Measurements from ENCODE around the gene FDPS. TPM values are rescaled to one million over a fixed set of nuclear protein-coding genes. Genes with fewer than 3 reads are reported as not detected.

FDPS gene
- total and polyA plus RNA-seq, 2 experiments from 2014 or later = 287 to 366 TPM

- H3K9me3 Mint-ChIP-seq = peaks cover 4% of the 10 kb centered on the region; the same call in 1 of the 3 replicates
- peak overlapping the region; percentile 89 for H3K4me3 ChIP-seq
- peaks cover 18% of the 10 kb centered on the region for H3F3A ChIP-seq (replicated peaks; ENCODE audit: low read depth)
- no peak overlapping the region for H3K27ac ChIP-seq (ENCODE audit: low read depth)
- peaks cover 15% of the 10 kb centered on the region for H3K27me3 Mint-ChIP-seq (ENCODE audit: insufficient read depth, low read depth, poor library complexity)
- DNase-seq (ENCODE audit: low spot score) (peak; percentile 99), ATAC-seq (peak; percentile 77)
- H3K4me3 Mint-ChIP-seq = peak overlapping the region; percentile 73
- H3K36me3 Mint-ChIP-seq (ENCODE audit: low read depth) = peaks cover 3% of the 10 kb centered on the region; the same call in 2 of the 3 replicates
- TF ChIP-seq, protein P1, sequence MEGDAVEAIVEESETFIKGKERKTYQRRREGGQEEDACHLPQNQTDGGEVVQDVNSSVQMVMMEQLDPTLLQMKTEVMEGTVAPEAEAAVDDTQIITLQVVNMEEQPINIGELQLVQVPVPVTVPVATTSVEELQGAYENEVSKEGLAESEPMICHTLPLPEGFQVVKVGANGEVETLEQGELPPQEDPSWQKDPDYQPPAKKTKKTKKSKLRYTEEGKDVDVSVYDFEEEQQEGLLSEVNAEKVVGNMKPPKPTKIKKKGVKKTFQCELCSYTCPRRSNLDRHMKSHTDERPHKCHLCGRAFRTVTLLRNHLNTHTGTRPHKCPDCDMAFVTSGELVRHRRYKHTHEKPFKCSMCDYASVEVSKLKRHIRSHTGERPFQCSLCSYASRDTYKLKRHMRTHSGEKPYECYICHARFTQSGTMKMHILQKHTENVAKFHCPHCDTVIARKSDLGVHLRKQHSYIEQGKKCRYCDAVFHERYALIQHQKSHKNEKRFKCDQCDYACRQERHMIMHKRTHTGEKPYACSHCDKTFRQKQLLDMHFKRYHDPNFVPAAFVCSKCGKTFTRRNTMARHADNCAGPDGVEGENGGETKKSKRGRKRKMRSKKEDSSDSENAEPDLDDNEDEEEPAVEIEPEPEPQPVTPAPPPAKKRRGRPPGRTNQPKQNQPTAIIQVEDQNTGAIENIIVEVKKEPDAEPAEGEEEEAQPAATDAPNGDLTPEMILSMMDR (conservative IDR thresholded peaks at IDR 0.05; ENCODE audit: low read depth in 2 of 2) = peak; percentile 55 to 81
- no peak for TF ChIP-seq CREB1 (CRISPR knock-in tag; IDR thresholded peaks at IDR 0.05; ENCODE audit: low read depth)
- TF ChIP-seq, protein P2, sequence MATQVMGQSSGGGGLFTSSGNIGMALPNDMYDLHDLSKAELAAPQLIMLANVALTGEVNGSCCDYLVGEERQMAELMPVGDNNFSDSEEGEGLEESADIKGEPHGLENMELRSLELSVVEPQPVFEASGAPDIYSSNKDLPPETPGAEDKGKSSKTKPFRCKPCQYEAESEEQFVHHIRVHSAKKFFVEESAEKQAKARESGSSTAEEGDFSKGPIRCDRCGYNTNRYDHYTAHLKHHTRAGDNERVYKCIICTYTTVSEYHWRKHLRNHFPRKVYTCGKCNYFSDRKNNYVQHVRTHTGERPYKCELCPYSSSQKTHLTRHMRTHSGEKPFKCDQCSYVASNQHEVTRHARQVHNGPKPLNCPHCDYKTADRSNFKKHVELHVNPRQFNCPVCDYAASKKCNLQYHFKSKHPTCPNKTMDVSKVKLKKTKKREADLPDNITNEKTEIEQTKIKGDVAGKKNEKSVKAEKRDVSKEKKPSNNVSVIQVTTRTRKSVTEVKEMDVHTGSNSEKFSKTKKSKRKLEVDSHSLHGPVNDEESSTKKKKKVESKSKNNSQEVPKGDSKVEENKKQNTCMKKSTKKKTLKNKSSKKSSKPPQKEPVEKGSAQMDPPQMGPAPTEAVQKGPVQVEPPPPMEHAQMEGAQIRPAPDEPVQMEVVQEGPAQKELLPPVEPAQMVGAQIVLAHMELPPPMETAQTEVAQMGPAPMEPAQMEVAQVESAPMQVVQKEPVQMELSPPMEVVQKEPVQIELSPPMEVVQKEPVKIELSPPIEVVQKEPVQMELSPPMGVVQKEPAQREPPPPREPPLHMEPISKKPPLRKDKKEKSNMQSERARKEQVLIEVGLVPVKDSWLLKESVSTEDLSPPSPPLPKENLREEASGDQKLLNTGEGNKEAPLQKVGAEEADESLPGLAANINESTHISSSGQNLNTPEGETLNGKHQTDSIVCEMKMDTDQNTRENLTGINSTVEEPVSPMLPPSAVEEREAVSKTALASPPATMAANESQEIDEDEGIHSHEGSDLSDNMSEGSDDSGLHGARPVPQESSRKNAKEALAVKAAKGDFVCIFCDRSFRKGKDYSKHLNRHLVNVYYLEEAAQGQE (IDR thresholded peaks at IDR 0.05; ENCODE audit: unreplicated experiment) = peak; percentile 95
- no peaks in the 10 kb centered on the region for H3K9me2 ChIP-seq (ENCODE audit: insufficient read depth)
- 0 out of 2 replicates have a peak overlapping the region, but pooled peaks have one; percentile 53 for H2AFZ ChIP-seq
- peaks cover 28% of the 10 kb centered on the region for H3K4me1 Mint-ChIP-seq
- no peak overlapping the region for H3K27ac Mint-ChIP-seq
- H3K36me3 ChIP-seq (ENCODE audit: insufficient read depth) = no peaks in the 10 kb centered on the region
- H3K4me1 ChIP-seq (ENCODE audit: insufficient read depth) = peaks cover 29% of the 10 kb centered on the region
- H3K27me3 ChIP-seq (ENCODE audit: insufficient read depth) = no peaks in the 10 kb centered on the region
- peak overlapping the region; percentile 96 for H3K4me2 ChIP-seq
- no peaks in the 10 kb centered on the region for H3K79me2 ChIP-seq (replicated peaks; ENCODE audit: insufficient read depth)
- H4K20me1 ChIP-seq (replicated peaks; ENCODE audit: insufficient read depth) = no peaks in the 10 kb centered on the region
Measured at GRCh38 chr1:155277902-155278688, 30.6 kb upstream of the FDPS start.

DNA sequence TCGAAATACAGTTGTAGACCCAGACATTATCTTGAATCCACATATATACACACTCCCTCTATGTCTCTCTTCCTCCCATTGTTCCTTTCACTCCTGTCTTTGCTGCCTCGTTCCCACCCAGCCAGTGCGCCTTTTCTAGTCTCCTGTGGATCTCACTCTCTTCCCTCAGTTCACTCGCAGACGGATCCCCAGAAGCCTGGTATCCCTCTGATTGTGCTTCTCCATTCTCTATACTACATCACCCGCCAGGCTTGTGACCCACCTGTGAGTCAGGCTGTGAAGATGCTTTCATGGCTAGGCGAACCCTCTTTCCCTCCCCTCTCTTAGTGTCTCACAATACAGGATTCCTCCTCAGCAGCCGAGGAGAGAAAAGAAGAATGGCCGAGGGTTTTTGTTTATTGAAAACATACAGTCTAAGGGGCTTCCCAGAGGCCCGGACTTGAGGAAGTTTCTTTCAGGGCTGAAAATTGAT, 29.9 kb upstream of the FDPS start:
- Histone ChIP-seq H2AFZ (no peak overlapping the region), H3K4me3 (peak overlapping the region; percentile 89), H3K4me2 (peak overlapping the region; percentile 61), H4K20me1 (replicated peaks; ENCODE audit: insufficient read depth) (no peaks in the 10 kb centered on the region), H3K9me2 (ENCODE audit: insufficient read depth) (no peaks in the 10 kb centered on the region), H3K27ac (ENCODE audit: low read depth) (0 out of 2 replicates have a peak overlapping the region, but pooled peaks have one; percentile 17), H3K27me3 (ENCODE audit: insufficient read depth) (no peaks in the 10 kb centered on the region), H3K4me1 (ENCODE audit: insufficient read depth) (peaks cover 27% of the 10 kb centered on the region), H3F3A (replicated peaks; ENCODE audit: low read depth) (peaks cover 17% of the 10 kb centered on the region), H3K36me3 (ENCODE audit: insufficient read depth) (no peaks in the 10 kb centered on the region), H3K79me2 (replicated peaks; ENCODE audit: insufficient read depth) (no peaks in the 10 kb centered on the region)
- ATAC-seq = no peak
- peak overlapping the region; percentile 73 for H3K4me3 Mint-ChIP-seq
- peaks cover 15% of the 10 kb centered on the region for H3K27me3 Mint-ChIP-seq (ENCODE audit: insufficient read depth, low read depth, poor library complexity)
- DNase-seq (ENCODE audit: low spot score) = no peak
- H3K4me1 Mint-ChIP-seq = peaks cover 26% of the 10 kb centered on the region
- H3K27ac Mint-ChIP-seq = no peak overlapping the region; the same call in 1 of the 2 replicates
- H3K36me3 Mint-ChIP-seq (ENCODE audit: low read depth) = peaks cover 3% of the 10 kb centered on the region; the same call in 2 of the 3 replicates
- H3K9me3 Mint-ChIP-seq = peaks cover 4% of the 10 kb centered on the region; the same call in 1 of the 3 replicates
- TF ChIP-seq POLR2AphosphoS5 (IDR thresholded peaks at IDR 0.05; ENCODE audit: low read depth) (no peak), EZH2 (IDR thresholded peaks at IDR 0.05; ENCODE audit: low read depth, unreplicated experiment) (no peak), EZH2phosphoT487 (IDR thresholded peaks at IDR 0.05; ENCODE audit: unreplicated experiment) (no peak)
- TF ChIP-seq, protein P3, sequence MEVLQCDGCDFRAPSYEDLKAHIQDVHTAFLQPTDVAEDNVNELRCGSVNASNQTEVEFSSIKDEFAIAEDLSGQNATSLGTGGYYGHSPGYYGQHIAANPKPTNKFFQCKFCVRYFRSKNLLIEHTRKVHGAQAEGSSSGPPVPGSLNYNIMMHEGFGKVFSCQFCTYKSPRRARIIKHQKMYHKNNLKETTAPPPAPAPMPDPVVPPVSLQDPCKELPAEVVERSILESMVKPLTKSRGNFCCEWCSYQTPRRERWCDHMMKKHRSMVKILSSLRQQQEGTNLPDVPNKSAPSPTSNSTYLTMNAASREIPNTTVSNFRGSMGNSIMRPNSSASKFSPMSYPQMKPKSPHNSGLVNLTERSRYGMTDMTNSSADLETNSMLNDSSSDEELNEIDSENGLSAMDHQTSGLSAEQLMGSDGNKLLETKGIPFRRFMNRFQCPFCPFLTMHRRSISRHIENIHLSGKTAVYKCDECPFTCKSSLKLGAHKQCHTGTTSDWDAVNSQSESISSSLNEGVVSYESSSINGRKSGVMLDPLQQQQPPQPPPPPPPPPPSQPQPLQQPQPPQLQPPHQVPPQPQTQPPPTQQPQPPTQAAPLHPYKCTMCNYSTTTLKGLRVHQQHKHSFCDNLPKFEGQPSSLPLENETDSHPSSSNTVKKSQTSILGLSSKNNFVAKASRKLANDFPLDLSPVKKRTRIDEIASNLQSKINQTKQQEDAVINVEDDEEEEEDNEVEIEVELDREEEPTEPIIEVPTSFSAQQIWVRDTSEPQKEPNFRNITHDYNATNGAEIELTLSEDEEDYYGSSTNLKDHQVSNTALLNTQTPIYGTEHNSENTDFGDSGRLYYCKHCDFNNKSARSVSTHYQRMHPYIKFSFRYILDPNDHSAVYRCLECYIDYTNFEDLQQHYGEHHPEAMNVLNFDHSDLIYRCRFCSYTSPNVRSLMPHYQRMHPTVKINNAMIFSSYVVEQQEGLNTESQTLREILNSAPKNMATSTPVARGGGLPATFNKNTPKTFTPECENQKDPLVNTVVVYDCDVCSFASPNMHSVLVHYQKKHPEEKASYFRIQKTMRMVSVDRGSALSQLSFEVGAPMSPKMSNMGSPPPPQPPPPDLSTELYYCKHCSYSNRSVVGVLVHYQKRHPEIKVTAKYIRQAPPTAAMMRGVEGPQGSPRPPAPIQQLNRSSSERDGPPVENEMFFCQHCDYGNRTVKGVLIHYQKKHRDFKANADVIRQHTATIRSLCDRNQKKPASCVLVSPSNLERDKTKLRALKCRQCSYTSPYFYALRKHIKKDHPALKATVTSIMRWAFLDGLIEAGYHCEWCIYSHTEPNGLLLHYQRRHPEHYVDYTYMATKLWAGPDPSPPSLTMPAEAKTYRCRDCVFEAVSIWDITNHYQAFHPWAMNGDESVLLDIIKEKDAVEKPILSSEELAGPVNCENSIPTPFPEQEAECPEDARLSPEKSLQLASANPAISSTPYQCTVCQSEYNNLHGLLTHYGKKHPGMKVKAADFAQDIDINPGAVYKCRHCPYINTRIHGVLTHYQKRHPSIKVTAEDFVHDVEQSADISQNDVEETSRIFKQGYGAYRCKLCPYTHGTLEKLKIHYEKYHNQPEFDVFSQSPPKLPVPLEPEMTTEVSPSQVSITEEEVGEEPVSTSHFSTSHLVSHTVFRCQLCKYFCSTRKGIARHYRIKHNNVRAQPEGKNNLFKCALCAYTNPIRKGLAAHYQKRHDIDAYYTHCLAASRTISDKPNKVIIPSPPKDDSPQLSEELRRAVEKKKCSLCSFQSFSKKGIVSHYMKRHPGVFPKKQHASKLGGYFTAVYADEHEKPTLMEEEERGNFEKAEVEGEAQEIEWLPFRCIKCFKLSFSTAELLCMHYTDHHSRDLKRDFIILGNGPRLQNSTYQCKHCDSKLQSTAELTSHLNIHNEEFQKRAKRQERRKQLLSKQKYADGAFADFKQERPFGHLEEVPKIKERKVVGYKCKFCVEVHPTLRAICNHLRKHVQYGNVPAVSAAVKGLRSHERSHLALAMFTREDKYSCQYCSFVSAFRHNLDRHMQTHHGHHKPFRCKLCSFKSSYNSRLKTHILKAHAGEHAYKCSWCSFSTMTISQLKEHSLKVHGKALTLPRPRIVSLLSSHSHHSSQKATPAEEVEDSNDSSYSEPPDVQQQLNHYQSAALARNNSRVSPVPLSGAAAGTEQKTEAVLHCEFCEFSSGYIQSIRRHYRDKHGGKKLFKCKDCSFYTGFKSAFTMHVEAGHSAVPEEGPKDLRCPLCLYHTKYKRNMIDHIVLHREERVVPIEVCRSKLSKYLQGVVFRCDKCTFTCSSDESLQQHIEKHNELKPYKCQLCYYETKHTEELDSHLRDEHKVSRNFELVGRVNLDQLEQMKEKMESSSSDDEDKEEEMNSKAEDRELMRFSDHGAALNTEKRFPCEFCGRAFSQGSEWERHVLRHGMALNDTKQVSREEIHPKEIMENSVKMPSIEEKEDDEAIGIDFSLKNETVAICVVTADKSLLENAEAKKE (CRISPR knock-in tag; IDR thresholded peaks at IDR 0.05) = no peak

All from GM23338 (cell line).